ENCODE data around the gene SPACA4.
"Not testable (repeated sequence)": the region's sequence is repeated elsewhere in the genome, so short reads cannot be mapped to it uniquely, and the experiment has no call there.

The SPACA4 gene

GRCh38 chr19:48618916-48619691 lies 12.6 kb downstream of the SPACA4 start, which contains the start of the genes RPL18 and SPHK2:
Gene RPL18 (minus strand): TSS chr19:48619178. CDS start chr19:48619143, 35 bp downstream.
Gene SPHK2 (plus strand): TSS chr19:48619506. CDS start chr19:48620515, 1,009 bp downstream.
- DNase-seq (ENCODE audit: low read depth in 2 of 2), result peak; percentile 91 to 94

DNA sequence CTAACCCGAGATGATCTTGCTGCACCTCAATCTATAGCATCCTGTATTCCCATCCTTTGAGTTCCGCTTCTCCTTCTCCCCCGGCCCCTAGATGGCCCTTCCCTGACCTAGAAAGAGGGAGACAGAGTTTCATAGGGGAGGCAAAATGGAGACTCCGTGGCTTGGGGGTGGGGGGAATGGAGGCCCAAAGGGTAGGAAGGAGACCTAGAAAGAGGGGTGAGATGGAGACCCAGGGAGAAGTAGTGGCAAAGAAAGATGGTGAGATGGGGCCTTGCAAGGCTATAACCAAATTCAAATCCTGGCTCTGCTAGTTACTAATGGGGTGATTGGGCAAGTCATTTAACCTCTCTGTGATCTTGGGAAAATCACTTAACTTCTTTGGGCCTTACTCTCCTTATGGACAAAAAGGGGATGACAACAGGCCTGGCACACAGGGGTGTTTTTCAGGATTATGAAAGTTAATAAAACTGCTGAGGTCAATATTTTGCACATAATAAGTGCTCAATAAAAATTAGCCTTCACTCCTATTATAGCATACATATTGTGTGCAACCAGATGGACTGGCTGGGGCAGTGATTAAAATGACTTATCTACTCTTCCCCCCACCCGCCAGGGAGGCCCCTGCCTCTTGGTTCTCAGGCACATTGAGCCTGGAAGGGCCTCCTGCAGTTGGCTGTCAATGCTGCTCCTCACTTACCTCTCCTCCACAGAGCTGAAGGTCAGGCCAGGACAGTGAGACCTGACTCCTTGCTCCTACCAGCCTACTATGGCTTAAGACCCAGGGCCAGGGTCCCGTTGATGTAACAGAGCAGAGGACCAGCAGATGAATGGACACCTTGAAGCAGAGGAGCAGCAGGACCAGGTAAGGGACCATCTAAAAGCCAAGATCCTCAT lies 13.4 kb downstream of the SPACA4 start:
- no peak for DNase-seq (ENCODE audit: low read depth in 2 of 2)

DNA sequence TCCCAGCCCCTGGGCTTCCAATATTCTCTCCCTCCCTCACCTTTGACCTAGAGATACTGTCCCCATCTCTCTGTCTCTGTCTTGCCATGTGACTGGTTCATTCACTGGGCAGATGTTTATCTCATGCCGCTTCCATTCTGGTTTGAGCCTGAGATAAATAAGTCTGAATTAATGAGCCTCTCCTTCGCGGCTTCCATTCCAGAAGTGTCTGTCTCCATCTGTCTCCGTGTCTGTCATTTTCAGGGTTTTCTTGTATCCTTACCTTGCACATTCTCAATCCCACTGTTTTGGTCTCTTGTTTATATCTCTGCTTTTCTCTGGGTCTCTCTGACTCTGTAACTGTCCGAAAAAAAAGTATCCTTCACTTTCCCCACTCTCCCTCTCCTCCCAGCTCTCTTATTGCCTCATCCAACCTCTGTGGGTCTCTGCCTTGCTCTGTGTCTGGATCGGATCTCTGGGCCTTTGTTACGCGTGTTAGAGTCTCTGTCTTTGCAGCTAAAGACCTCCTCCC lies 17.1 kb downstream of the SPACA4 start:
- DNase-seq (ENCODE audit: low read depth in 2 of 2), result no peak

- peak; percentile 99 for DNase-seq (ENCODE audit: low read depth in 2 of 2)
Measured at GRCh38 chr19:48624067-48624594, 17.6 kb downstream of the SPACA4 start.

DNA sequence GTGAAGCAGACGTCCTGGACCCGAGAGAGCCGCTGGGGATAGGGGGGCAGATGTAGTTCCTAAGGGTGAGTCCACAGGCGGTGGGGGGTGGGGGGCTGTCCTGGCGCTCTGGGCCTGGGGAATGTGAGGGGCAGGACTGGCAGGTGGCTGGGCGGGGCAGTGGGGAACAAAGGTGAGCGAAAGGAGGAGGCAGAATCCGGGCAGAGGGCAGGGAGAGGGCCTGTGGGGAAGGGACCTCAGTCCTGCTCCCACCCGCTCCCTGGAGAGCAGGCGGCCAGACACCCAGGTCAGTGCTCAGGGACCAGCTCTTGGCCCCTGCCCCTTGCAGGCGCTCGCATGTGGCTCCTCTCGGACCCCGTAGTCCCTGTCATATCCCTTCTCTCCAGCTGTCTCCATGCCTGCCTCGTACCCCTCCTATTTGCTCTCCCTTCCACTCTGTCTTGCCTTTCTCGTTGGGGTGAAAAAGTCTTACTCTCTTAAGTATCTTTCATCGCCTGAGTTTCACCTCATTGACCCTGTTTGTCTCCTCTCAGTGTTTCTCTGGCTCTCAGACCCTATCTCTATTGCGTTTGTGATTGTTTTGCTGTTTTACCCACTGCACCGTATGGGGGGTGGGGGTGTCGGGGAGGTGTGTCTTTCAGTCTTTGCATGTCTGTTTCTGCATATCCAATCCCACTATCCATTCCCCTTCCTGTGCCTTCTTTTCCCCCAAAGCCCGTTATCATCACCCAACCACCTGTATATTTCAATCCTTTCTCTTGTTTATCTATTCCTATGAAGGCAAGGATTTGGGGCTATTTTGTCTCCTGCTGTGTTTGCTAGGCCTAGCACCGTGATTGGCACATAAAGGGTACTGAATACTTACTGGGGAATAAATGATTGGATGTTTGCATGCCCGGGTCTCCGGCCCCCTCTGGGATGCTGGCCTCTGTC lies 18.5 kb downstream of the SPACA4 start:
- DNase-seq (ENCODE audit: low read depth in 2 of 2), result no peak

DNA sequence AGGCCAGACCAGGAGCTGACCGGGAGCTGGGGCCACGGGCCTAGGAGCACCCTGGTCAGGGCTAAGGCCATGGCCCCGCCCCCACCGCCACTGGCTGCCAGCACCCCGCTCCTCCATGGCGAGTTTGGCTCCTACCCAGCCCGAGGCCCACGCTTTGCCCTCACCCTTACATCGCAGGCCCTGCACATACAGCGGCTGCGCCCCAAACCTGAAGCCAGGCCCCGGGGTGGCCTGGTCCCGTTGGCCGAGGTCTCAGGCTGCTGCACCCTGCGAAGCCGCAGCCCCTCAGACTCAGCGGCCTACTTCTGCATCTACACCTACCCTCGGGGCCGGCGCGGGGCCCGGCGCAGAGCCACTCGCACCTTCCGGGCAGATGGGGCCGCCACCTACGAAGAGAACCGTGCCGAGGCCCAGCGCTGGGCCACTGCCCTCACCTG lies 19.4 kb downstream of the SPACA4 start:
- DNase-seq (ENCODE audit: low read depth in 2 of 2), result no peak

DNA sequence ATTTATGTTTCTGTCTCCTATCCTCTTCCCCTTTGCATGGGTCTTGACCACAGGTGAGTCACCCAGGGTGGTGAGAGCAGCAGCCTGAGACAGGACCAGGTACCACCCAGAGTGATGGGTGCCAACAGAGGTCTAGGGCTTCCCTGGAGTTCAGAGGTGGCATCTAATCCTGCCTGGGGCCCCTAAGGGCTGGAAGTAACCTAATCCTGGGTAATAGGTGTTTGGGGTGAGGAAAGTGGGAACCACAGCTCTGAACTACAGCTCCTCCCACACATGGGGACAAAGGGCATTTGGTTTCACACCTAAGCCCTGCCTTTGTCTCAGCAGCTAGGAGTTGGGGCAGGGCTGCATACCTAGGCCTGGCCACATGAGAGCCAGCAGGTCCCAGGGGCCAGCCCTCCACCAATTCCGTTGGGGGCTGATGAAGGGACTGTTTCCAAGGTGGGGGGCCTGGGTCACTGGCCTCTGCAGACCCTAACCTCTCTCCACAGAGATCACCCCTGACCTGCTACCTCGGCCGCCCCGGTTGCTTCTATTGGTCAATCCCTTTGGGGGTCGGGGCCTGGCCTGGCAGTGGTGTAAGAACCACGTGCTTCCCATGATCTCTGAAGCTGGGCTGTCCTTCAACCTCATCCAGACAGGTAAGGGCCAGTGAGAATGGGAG lies 20.8 kb downstream of the SPACA4 start:
- DNase-seq (ENCODE audit: low read depth in 2 of 2), result no peak

DNA sequence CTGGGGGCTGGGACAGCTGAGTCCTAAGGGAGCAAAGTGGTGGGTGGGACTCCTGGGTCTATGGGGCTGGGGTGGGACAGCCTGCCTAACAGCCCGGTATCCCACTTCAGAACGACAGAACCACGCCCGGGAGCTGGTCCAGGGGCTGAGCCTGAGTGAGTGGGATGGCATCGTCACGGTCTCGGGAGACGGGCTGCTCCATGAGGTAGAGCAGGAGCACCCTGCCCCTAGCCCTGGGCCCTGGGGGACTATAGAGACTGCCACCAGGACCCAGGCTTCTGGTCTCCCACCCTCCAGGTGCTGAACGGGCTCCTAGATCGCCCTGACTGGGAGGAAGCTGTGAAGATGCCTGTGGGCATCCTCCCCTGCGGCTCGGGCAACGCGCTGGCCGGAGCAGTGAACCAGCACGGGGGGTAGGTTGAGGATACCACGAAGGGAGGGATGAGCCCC lies 21.3 kb downstream of the SPACA4 start:
- DNase-seq (ENCODE audit: low read depth in 2 of 2), result no peak

DNA sequence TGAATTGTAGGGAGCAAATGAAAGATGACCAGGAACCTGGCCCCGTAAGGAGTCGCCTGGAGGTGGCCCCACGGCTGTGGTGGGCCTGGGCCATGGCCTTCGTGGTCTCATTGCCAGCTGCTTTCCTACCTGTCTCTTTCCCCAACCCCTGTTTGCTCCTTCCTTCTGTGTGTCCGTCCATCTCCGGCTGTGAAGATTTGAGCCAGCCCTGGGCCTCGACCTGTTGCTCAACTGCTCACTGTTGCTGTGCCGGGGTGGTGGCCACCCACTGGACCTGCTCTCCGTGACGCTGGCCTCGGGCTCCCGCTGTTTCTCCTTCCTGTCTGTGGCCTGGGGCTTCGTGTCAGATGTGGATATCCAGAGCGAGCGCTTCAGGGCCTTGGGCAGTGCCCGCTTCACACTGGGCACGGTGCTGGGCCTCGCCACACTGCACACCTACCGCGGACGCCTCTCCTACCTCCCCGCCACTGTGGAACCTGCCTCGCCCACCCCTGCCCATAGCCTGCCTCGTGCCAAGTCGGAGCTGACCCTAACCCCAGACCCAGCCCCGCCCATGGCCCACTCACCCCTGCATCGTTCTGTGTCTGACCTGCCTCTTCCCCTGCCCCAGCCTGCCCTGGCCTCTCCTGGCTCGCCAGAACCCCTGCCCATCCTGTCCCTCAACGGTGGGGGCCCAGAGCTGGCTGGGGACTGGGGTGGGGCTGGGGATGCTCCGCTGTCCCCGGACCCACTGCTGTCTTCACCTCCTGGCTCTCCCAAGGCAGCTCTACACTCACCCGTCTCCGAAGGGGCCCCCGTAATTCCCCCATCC lies 22.1 kb downstream of the SPACA4 start:
- no peak for DNase-seq (ENCODE audit: low read depth in 2 of 2)

GRCh38 chr19:48629297-48629598 lies 22.7 kb downstream of the SPACA4 start:
- DNase-seq (ENCODE audit: low read depth in 2 of 2), result no peak

DNA sequence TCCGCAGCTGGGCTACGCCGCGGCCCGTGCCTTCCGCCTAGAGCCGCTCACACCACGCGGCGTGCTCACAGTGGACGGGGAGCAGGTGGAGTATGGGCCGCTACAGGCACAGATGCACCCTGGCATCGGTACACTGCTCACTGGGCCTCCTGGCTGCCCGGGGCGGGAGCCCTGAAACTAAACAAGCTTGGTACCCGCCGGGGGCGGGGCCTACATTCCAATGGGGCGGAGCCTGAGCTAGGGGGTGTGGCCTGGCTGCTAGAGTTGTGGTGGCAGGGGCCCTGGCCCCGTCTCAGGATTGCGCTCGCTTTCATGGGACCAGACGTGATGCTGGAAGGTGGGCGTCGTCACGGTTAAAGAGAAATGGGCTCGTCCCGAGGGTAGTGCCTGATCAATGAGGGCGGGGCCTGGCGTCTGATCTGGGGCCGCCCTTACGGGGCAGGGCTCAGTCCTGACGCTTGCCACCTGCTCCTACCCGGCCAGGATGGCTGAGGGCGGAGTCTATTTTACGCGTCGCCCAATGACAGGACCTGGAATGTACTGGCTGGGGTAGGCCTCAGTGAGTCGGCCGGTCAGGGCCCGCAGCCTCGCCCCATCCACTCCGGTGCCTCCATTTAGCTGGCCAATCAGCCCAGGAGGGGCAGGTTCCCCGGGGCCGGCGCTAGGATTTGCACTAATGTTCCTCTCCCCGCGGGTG lies 23.2 kb downstream of the SPACA4 start:
- no peak for DNase-seq (ENCODE audit: low read depth in 2 of 2)

GRCh38 chr19:48630296-48631063 lies 23.9 kb downstream of the SPACA4 start:
- DNase-seq (ENCODE audit: low read depth in 2 of 2), result no peak

GRCh38 chr19:48631225-48631624 lies 24.7 kb downstream of the SPACA4 start:
- no peak for DNase-seq (ENCODE audit: low read depth in 2 of 2)

- DNase-seq (ENCODE audit: low read depth in 2 of 2), result not testable (repeated sequence)
Measured at GRCh38 chr19:48632286-48632685, 25.7 kb downstream of the SPACA4 start.

GRCh38 chr19:48632692-48633147 lies 26.2 kb downstream of the SPACA4 start:
- DNase-seq (ENCODE audit: low read depth in 2 of 2), result no peak

- no peak for DNase-seq (ENCODE audit: low read depth in 2 of 2)
Measured at GRCh38 chr19:48633148-48634035, 26.9 kb downstream of the SPACA4 start.

DNA sequence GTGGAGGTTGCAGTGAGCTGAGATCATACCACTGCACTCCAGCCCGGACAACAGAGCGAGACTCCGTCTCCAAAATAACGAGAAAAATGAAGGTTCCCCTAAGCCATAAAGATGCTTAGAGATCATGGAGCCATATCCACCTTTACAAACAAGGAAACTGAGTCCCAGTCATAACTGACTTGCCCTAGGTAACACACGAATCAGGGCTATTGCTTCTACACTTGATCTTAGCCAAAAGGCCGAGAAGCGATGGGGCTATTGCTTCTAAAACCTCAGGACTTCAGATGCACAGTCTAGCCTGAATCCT lies 27.4 kb downstream of the SPACA4 start:
- no peak for DNase-seq (ENCODE audit: low read depth in 2 of 2)
